Hematopoietic multipotent progenitor cell treated with erythropoietin and hydrocortisone succinate and interleukin-3 and kit ligand, for 4 days (in vitro differentiated cells): Measurements from ENCODE around the gene AP4E1.
"Not testable (repeated sequence)": the region's sequence is repeated elsewhere in the genome, so short reads cannot be mapped to it uniquely, and the experiment has no call there.

ENCODE experiments used
- DNase-seq: peaks from one replicate; pipeline ENCODE4 v3.0.0-alpha.2; 2015

AP4E1 gene

GRCh38 chr15:50890751-50891150 lies 17.7 kb upstream of the AP4E1 start:
- DNase-seq, result no peak

GRCh38 chr15:50891159-50891558 lies 17.3 kb upstream of the AP4E1 start:
- no peak for DNase-seq

- no peak for DNase-seq
Measured at GRCh38 chr15:50893976-50894375, 14.5 kb upstream of the AP4E1 start.

- not testable (repeated sequence) for DNase-seq
Measured at GRCh38 chr15:50901390-50901789, 7.1 kb upstream of the AP4E1 start.

GRCh38 chr15:50904211-50904610 lies 4.3 kb upstream of the AP4E1 start:
- no peak for DNase-seq

GRCh38 chr15:50905055-50905454 lies 3.4 kb upstream of the AP4E1 start:
- no peak for DNase-seq

GRCh38 chr15:50906954-50907600 lies 1.4 kb upstream of the AP4E1 start:
- peak; percentile 53 for DNase-seq

GRCh38 chr15:50907601-50908208 lies 778 bp upstream of the AP4E1 start:
- peak; percentile 79 for DNase-seq

- DNase-seq, result no peak
Measured at GRCh38 chr15:50909010-50909317, 481 bp downstream of the AP4E1 start.

GRCh38 chr15:50910426-50910795 lies 1.9 kb downstream of the AP4E1 start:
- DNase-seq, result not testable (repeated sequence)

GRCh38 chr15:50911001-50911400 lies 2.5 kb downstream of the AP4E1 start:
- no peak for DNase-seq

- DNase-seq, result peak; percentile 47
Measured at GRCh38 chr15:50911621-50912020, 3.1 kb downstream of the AP4E1 start.

GRCh38 chr15:50916400-50916799 lies 7.9 kb downstream of the AP4E1 start:
- DNase-seq, result no peak

GRCh38 chr15:50919359-50919758 lies 10.9 kb downstream of the AP4E1 start:
- not testable (repeated sequence) for DNase-seq

- DNase-seq, result no peak
Measured at GRCh38 chr15:50925281-50925680, 16.8 kb downstream of the AP4E1 start.

- DNase-seq, result no peak
Measured at GRCh38 chr15:50929062-50929461, 20.6 kb downstream of the AP4E1 start.

- no peak for DNase-seq
Measured at GRCh38 chr15:50930792-50931191, 22.3 kb downstream of the AP4E1 start.

GRCh38 chr15:50933341-50933740 lies 24.9 kb downstream of the AP4E1 start:
- peak; percentile 80 for DNase-seq

- DNase-seq, result no peak
Measured at GRCh38 chr15:50938525-50938924, 30.0 kb downstream of the AP4E1 start.

GRCh38 chr15:50939911-50940310 lies 31.4 kb downstream of the AP4E1 start:
- no peak for DNase-seq

GRCh38 chr15:50940506-50940905 lies 32.0 kb downstream of the AP4E1 start:
- peak; percentile 4 for DNase-seq

GRCh38 chr15:50943638-50944037 lies 35.2 kb downstream of the AP4E1 start:
- DNase-seq, result no peak

- no peak for DNase-seq
Measured at GRCh38 chr15:50944672-50945071, 36.2 kb downstream of the AP4E1 start.

GRCh38 chr15:50945725-50946124 lies 37.2 kb downstream of the AP4E1 start:
- peak; percentile 31 for DNase-seq

GRCh38 chr15:50950745-50951144 lies 42.3 kb downstream of the AP4E1 start:
- not testable (repeated sequence) for DNase-seq
